GM19099 (cell line): ENCODE data around the gene KLC4.

Experiments used
- POLR2A ChIP-seq: IDR thresholded peaks from 3 replicates; pipeline ENCODE4 v1.6.1; 2011; ENCODE audit warnings: low read depth; ENCODE audit not compliant: insufficient read length; ENCODE audit errors: extremely low read depth

KLC4 gene

GRCh38 chr6:43032326-43032725 lies 27.1 kb upstream of the KLC4 start:
- TF ChIP-seq POLR2A = no peak

- no peak for TF ChIP-seq POLR2A
Measured at GRCh38 chr6:43033496-43034189, 25.8 kb upstream of the KLC4 start.

GRCh38 chr6:43034190-43034525 lies 25.3 kb upstream of the KLC4 start:
- TF ChIP-seq POLR2A = no peak

- TF ChIP-seq POLR2A = no peak
Measured at GRCh38 chr6:43035495-43036194, 23.8 kb upstream of the KLC4 start.

- TF ChIP-seq POLR2A = no peak
Measured at GRCh38 chr6:43036712-43037111, 22.7 kb upstream of the KLC4 start.

- TF ChIP-seq POLR2A = no peak
Measured at GRCh38 chr6:43037197-43037596, 22.2 kb upstream of the KLC4 start.

GRCh38 chr6:43037706-43038105 lies 21.7 kb upstream of the KLC4 start:
- TF ChIP-seq POLR2A = no peak

- no peak for TF ChIP-seq POLR2A
Measured at GRCh38 chr6:43038727-43039126, 20.7 kb upstream of the KLC4 start.

GRCh38 chr6:43040542-43041257 lies 18.7 kb upstream of the KLC4 start:
- TF ChIP-seq POLR2A = no peak

- no peak for TF ChIP-seq POLR2A
Measured at GRCh38 chr6:43043310-43043709, 16.1 kb upstream of the KLC4 start.

GRCh38 chr6:43045371-43045930 lies 14.0 kb upstream of the KLC4 start:
- TF ChIP-seq POLR2A = no peak

GRCh38 chr6:43047998-43048397 lies 11.4 kb upstream of the KLC4 start:
- TF ChIP-seq POLR2A = no peak

GRCh38 chr6:43050981-43051380 lies 8.4 kb upstream of the KLC4 start:
- no peak for TF ChIP-seq POLR2A

- no peak for TF ChIP-seq POLR2A
Measured at GRCh38 chr6:43052225-43052841, 7.1 kb upstream of the KLC4 start.

- no peak for TF ChIP-seq POLR2A
Measured at GRCh38 chr6:43052842-43053544, 6.4 kb upstream of the KLC4 start.
